Body of pancreas (tissue), 4 donors: ENCODE results near the gene RCAN2.

ENCODE experiments used
- POLR2A ChIP-seq, 3 donors: fragments of 450-650 bp; IDR thresholded peaks; one replicate each; pipeline ENCODE4 v1.6.1; 2016; ENCODE audit warnings: antibody characterized with exemption in 3 of 3, mild to moderate bottlenecking in 2 of 3
- TF ChIP-seq, protein P1 (sequence below), 7 experiments: fragments of 450-650 bp in 4 of 7; fragments of 200-600 bp in 3 of 7; sonication (generic) in 3 of 7; IDR thresholded peaks; one replicate each; pipeline ENCODE4 v1.5.1; 2016 to 2019; ENCODE audit warnings: antibody characterized with exemption in 7 of 7

DNA sequence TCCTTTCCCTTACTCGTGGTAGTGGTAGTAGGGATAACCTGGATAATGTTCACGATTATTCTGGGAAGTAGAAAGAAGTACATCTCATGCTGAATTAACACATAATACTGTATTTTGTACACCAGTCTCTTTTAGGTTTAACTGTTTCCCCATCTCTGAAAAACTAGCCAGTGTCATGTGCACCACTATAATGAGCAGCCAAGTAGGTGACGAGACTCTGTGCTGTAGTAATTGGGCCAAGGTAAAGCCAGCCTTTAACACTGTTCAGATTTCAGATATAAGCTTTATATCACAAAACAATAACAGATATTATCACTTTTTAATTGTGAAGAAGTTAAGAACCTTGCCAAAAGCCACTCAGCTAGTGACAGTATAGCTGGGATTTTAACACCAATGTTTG lies 219.5 kb downstream of the RCAN2 start:
- TF ChIP-seq, protein P1, sequence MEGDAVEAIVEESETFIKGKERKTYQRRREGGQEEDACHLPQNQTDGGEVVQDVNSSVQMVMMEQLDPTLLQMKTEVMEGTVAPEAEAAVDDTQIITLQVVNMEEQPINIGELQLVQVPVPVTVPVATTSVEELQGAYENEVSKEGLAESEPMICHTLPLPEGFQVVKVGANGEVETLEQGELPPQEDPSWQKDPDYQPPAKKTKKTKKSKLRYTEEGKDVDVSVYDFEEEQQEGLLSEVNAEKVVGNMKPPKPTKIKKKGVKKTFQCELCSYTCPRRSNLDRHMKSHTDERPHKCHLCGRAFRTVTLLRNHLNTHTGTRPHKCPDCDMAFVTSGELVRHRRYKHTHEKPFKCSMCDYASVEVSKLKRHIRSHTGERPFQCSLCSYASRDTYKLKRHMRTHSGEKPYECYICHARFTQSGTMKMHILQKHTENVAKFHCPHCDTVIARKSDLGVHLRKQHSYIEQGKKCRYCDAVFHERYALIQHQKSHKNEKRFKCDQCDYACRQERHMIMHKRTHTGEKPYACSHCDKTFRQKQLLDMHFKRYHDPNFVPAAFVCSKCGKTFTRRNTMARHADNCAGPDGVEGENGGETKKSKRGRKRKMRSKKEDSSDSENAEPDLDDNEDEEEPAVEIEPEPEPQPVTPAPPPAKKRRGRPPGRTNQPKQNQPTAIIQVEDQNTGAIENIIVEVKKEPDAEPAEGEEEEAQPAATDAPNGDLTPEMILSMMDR (IDR thresholded peaks at IDR 0.05) = no peak
- TF ChIP-seq POLR2A (IDR thresholded peaks at IDR 0.05) = no peak
